GOT3 (cell line): ENCODE data around the gene TRPM1.
"Not testable (repeated sequence)": the region's sequence is repeated elsewhere in the genome, so short reads cannot be mapped to it uniquely, and the experiment has no call there.

Experiments used
- DNase-seq: peaks from one replicate; lab custom pipeline; 2025; ENCODE audit warnings: mixed read lengths; lab: John Stamatoyannopoulos, UW

TRPM1 gene

GRCh38 chr15:31125061-31125460, 23.5 kb upstream of the TRPM1 start:
- no peak for DNase-seq

GRCh38 chr15:31116423-31117030, 15.0 kb upstream of the TRPM1 start:
- DNase-seq, result no peak

- DNase-seq, result no peak
Measured at GRCh38 chr15:31111091-31111647, 9.6 kb upstream of the TRPM1 start.

GRCh38 chr15:31108836-31109235, 7.3 kb upstream of the TRPM1 start:
- no peak for DNase-seq

GRCh38 chr15:31106495-31107300, 5.2 kb upstream of the TRPM1 start:
- no peak for DNase-seq

GRCh38 chr15:31104003-31104402, 2.5 kb upstream of the TRPM1 start:
- no peak for DNase-seq

- no peak for DNase-seq
Measured at GRCh38 chr15:31102374-31103342, 1.1 kb upstream of the TRPM1 start.

- DNase-seq, result no peak
Measured at GRCh38 chr15:31102039-31102321, 455 bp upstream of the TRPM1 start.

GRCh38 chr15:31100738-31101137, 787 bp downstream of the TRPM1 start:
- no peak for DNase-seq

- no peak for DNase-seq
Measured at GRCh38 chr15:31098953-31099740, 2.4 kb downstream of the TRPM1 start.

GRCh38 chr15:31098491-31098917, 3.0 kb downstream of the TRPM1 start:
- no peak for DNase-seq

- no peak for DNase-seq
Measured at GRCh38 chr15:31096563-31096962, 5.0 kb downstream of the TRPM1 start.

- DNase-seq, result no peak
Measured at GRCh38 chr15:31091481-31091880, 10.0 kb downstream of the TRPM1 start.

- DNase-seq, result no peak
Measured at GRCh38 chr15:31090766-31091165, 10.8 kb downstream of the TRPM1 start.

- no peak for DNase-seq
Measured at GRCh38 chr15:31089368-31090047, 12.0 kb downstream of the TRPM1 start.

- DNase-seq, result no peak
Measured at GRCh38 chr15:31088672-31089367, 12.7 kb downstream of the TRPM1 start.

GRCh38 chr15:31088041-31088440, 13.5 kb downstream of the TRPM1 start:
- DNase-seq, result not testable (repeated sequence)

- DNase-seq, result no peak
Measured at GRCh38 chr15:31086344-31086743, 15.2 kb downstream of the TRPM1 start.

- no peak for DNase-seq
Measured at GRCh38 chr15:31085359-31085758, 16.2 kb downstream of the TRPM1 start.

GRCh38 chr15:31084176-31084575, 17.3 kb downstream of the TRPM1 start:
- DNase-seq, result no peak
